ENCODE results near the gene ARHGAP19. TPM values are rescaled to one million over a fixed set of nuclear protein-coding genes. Genes with fewer than 3 reads are reported as not detected.
A peak's percentile ranks its signal among the peaks of the same experiment; 100 is the strongest.

The ARHGAP19 gene
- total and polyA plus RNA-seq, 2 of the 8 experiments (the other 6 are each of a cell fraction or from before 2014, with no cell fraction given) = 13.3 to 32.1 TPM

DNA sequence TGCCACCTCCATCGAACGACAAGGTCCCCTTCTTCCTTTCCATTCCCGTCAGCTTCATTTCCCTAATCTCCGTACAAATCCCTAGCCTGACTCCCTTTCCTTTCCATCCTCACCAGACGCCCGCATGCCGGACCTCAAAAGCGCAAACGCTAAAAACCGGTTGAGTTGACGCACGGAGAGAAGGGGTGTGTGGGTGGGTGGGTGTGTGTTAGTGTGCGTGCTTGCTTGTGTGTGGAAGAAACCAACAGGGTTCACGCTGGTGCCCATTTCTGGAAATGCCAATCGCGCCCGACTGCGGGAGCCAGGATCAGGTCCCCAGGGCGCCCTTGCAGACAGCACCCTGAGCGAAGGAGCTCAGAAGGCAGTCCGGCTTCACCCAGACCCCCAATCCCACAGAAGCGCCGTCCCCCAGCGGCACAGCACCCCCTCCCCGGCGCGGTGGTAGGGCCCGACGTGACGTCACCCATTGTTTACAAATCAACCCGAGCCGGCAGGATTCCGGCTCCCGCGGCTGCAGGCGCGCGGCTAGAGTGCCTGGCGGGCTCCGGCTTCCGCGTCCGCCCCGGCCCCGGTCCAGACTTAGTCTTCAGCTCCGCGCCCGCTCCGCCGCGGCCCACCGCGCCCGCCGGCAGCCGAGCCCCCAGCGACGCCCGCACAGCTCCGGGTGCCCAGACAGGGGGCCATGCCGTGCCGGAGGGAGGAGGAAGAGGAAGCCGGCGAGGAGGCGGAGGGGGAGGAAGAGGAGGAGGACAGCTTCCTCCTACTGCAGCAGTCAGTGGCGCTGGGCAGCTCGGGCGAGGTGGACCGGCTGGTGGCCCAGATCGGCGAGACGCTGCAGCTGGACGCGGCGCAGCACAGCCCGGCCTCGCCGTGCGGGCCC, 26.6 kb upstream of the ARHGAP19 start, which contains the start of gene FRAT1 (continued):
- TF ChIP-seq JUN (IDR thresholded peaks at IDR 0.05; ENCODE audit: low read depth, low read length) (0 out of 2 replicates have a peak, but pooled peaks have one; percentile 2), TAF1 (IDR thresholded peaks at IDR 0.05; ENCODE audit: low read depth, low read length) (peak; percentile 86), NRF1 (IDR thresholded peaks at IDR 0.05; ENCODE audit: low read depth, low read length) (no peak), POLR2AphosphoS5 (IDR thresholded peaks at IDR 0.05; ENCODE audit: low read depth, low read length) (peak; percentile 24; the same call in 1 of the 2 replicates), TAF7 (optimal IDR thresholded peaks at IDR 0.05; ENCODE audit: borderline replicate concordance, low read depth, low read length) (peak; percentile 69), CBX8 (IDR thresholded peaks at IDR 0.05; ENCODE audit: borderline replicate concordance, low read depth, low read length) (no peak), TCF12 (IDR thresholded peaks at IDR 0.05; ENCODE audit: low read depth, low read length) (0 out of 2 replicates have a peak, but pooled peaks have one; percentile 23), CTBP2 (IDR thresholded peaks at IDR 0.05; ENCODE audit: borderline replicate concordance, insufficient read depth, insufficient read length, low read length) (peak; percentile 40), CHD1 (IDR thresholded peaks at IDR 0.05; ENCODE audit: low read depth, low read length) (peak; percentile 93), TBP (IDR thresholded peaks at IDR 0.05; ENCODE audit: low read depth, low read length) (peak; percentile 64; the same call in 1 of the 2 replicates), PHF8 (conservative IDR thresholded peaks at IDR 0.05; ENCODE audit: low read depth, low read length) (peak; percentile 72), POU5F1 (IDR thresholded peaks at IDR 0.05; ENCODE audit: low read depth, low read length) (no peak), ASH2L (IDR thresholded peaks at IDR 0.05; ENCODE audit: low read length) (peak; percentile 5), GABPA (IDR thresholded peaks at IDR 0.05; ENCODE audit: borderline replicate concordance, insufficient read depth, low read length) (no peak), JUND (IDR thresholded peaks at IDR 0.05; ENCODE audit: low read length) (peak; percentile 96), KDM4A (IDR thresholded peaks at IDR 0.05; ENCODE audit: low read depth, low read length, severe bottlenecking) (peak; percentile 36), SIN3A (conservative IDR thresholded peaks at IDR 0.05 in 1 of 2, IDR thresholded peaks at IDR 0.05 in 1 of 2; ENCODE audit: low read depth in 1 of 2, low read length in 2 of 2) (peak; percentile 14 to 18; a peak in 1 of 4 replicates), SRF (IDR thresholded peaks at IDR 0.05; ENCODE audit: low read depth, low read length) (no peak)
- TF ChIP-seq, protein P1, sequence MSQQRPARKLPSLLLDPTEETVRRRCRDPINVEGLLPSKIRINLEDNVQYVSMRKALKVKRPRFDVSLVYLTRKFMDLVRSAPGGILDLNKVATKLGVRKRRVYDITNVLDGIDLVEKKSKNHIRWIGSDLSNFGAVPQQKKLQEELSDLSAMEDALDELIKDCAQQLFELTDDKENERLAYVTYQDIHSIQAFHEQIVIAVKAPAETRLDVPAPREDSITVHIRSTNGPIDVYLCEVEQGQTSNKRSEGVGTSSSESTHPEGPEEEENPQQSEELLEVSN (IDR thresholded peaks at IDR 0.05) = peak; percentile 52
